Measurements from ENCODE around the gene CBFB.

- TF ChIP-seq POLR2A (conservative IDR thresholded peaks at IDR 0.05) = no peak
- TF ChIP-seq POU5F1 (IDR thresholded peaks at IDR 0.05; ENCODE audit: borderline replicate concordance, low read depth, low read length, partially characterized antibody) = no peak
- no peak for TF ChIP-seq ZNF274 (IDR thresholded peaks at IDR 0.05; ENCODE audit: borderline replicate concordance, low read depth, low read length)
- TF ChIP-seq ZNF766 (CRISPR knock-in tag; conservative IDR thresholded peaks at IDR 0.05) = no peak
- TF ChIP-seq, protein P1, sequence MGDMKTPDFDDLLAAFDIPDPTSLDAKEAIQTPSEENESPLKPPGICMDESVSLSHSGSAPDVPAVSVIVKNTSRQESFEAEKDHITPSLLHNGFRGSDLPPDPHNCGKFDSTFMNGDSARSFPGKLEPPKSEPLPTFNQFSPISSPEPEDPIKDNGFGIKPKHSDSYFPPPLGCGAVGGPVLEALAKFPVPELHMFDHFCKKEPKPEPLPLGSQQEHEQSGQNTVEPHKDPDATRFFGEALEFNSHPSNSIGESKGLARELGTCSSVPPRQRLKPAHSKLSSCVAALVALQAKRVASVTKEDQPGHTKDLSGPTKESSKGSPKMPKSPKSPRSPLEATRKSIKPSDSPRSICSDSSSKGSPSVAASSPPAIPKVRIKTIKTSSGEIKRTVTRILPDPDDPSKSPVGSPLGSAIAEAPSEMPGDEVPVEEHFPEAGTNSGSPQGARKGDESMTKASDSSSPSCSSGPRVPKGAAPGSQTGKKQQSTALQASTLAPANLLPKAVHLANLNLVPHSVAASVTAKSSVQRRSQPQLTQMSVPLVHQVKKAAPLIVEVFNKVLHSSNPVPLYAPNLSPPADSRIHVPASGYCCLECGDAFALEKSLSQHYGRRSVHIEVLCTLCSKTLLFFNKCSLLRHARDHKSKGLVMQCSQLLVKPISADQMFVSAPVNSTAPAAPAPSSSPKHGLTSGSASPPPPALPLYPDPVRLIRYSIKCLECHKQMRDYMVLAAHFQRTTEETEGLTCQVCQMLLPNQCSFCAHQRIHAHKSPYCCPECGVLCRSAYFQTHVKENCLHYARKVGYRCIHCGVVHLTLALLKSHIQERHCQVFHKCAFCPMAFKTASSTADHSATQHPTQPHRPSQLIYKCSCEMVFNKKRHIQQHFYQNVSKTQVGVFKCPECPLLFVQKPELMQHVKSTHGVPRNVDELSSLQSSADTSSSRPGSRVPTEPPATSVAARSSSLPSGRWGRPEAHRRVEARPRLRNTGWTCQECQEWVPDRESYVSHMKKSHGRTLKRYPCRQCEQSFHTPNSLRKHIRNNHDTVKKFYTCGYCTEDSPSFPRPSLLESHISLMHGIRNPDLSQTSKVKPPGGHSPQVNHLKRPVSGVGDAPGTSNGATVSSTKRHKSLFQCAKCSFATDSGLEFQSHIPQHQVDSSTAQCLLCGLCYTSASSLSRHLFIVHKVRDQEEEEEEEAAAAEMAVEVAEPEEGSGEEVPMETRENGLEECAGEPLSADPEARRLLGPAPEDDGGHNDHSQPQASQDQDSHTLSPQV (IDR thresholded peaks at IDR 0.05) = no peak
- no peak for TF ChIP-seq ATF6 (CRISPR knock-in tag; IDR thresholded peaks at IDR 0.05)
- no peak for TF ChIP-seq CTCFL (IDR thresholded peaks at IDR 0.05; ENCODE audit: borderline replicate concordance, insufficient read depth, low read depth, low read length, poor library complexity, severe bottlenecking)
- no peak for TF ChIP-seq CBX2 (IDR thresholded peaks at IDR 0.05; ENCODE audit: insufficient read depth, low read length, poor library complexity, severe bottlenecking)
- no peak for TF ChIP-seq RNF2 (IDR thresholded peaks at IDR 0.05)
- TF ChIP-seq ZZZ3 (IDR thresholded peaks at IDR 0.05) = no peak
Measured at GRCh38 chr16:67120025-67120424, 91.1 kb downstream of the CBFB start.
